GM21528 (cell line): Measurements from ENCODE around the gene PHTF1.
"Not testable (repeated sequence)": the region's sequence is repeated elsewhere in the genome, so short reads cannot be mapped to it uniquely, and the experiment has no call there.

Source experiments
- ATAC-seq: cut with Tn5 transposase; IDR thresholded peaks from one replicate; pipeline ENCODE4 v1.9.1; 2021; ENCODE audit warnings: mild to moderate bottlenecking, moderate library complexity; ENCODE audit not compliant: unreplicated experiment, low FRiP score

The PHTF1 gene

GRCh38 chr1:113742515-113742914 is 16.8 kb downstream of the PHTF1 start:
- ATAC-seq: no peak

DNA sequence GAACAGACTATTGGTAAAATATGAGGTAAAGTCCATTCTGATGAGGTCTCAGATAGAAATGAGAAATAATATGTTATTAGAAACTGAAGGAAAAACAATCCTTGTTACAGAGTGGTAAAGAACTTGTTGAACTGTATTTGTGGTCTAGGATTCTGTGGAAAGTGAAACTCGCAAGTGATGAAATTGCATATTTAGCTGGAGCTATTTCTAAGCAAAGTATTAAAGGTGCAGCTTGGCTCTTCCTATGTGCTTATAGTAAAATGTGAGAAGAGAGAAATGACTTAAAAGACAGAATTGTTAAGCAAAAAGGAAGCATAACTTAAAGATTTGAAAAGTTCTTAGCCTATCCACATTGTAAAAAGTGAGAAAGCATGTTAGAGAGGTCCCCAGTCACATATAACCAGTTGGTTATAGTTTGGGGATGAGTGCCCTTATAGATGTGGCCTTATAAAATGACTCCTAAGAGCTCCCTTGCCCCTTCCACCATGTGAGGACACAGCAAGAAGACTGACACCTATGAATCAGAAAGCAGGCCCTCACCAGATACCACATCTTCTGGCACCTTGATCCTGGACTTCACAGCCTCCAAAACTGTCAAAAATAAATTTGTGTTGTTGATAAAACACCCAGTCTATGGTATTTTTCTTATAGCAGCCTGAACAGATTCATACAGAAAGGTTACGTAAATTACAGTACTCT is 24.8 kb downstream of the PHTF1 start:
- ATAC-seq: no peak

DNA sequence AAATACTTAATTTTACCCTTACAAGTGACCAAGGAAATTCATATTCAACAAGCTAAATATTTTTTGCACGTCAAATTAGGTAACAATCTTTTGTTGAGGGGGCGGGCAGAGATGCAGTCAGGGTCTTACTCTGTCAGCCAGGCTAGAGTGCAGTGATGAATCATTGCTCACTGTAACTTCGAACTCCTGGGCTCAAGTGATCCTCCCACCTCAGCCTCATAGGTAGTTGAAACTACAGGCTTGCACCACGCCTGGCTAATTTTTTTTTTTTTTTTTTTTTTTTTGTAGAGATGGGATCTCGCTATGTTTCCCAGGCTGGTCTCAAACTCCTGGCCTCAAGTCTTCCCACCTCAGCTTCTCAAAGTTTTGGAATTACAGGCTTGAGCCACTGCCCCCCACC is 26.5 kb downstream of the PHTF1 start:
- ATAC-seq: no peak

DNA sequence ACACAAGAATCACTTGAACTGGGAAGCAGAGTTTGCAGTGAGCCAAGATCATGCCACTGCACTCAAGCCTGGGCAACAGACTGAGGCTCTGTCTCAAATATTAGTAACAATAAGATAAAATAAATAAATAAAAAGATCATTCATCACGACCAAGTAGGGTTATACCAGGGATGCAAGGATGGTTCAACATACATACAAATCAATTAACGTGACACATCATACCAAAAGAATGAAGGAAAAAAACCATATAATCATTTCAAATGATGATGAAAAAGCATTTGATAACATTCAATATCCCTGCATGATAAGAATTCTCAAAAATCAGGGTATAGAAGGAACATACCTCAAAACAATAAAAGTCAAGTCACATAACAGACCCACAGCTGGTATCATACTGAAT is 38.3 kb downstream of the PHTF1 start:
- no peak for ATAC-seq

DNA sequence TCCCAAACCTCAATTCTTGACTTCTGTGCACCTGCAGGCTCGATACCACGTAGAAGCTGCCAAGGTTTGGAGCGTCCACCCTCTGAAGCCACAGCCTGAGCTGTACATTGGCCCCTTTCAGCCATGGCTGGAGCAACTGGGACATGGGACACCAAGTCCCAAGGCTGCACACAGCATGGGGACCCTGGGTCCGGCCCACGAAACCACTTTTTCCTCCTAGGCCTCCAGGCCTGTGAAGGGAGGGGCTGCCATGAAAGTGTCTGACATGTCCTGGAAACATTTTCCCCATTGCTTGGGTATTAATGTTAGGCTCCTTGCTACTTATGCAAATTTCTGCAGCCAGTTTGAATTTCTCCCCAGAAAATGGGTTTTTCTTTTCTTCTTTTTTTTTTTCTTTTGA is 40.7 kb downstream of the PHTF1 start:
- not testable (repeated sequence) for ATAC-seq

DNA sequence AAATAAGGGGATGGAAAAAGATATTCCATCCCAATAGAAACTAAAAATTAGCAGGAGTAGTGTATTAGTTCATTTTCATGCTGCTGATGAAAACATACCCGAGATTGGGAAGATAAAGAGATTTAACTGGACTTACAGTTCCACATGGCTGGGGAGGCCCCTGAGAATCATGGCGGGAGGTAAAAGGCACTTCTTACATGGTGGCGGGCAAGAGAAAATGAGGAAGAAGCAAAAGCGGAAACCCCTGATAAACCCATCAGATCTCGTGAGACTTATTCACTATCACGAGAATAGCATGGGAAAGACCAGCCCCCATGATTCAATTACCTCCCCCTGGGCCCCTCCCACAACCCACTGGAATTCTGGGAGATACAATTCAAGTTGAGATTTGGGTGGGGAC is 41.8 kb downstream of the PHTF1 start:
- ATAC-seq: not testable (repeated sequence)

- ATAC-seq: no peak
Observed at GRCh38 chr1:113714606-113715269, 44.5 kb downstream of the PHTF1 start.

- no peak for ATAC-seq
Observed at GRCh38 chr1:113701429-113701828, 57.9 kb downstream of the PHTF1 start.

DNA sequence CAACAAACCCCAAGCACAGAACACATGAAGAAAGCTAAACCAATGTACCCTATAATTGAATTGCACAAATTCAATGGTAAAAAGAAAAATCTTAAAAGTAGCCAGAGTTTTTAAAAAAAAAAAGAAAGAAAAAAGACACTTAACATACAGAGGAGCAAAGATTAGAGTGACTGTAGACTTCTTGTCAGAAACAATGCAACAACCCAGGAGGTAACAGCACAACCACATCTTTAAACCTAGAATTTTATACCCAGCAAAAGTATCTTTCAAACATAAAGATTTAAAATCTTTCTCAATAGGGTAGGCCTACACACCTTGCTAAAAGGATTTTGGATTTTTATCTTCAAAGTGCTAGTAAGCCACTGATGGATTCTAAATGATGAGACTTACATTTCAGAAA is 64.4 kb downstream of the PHTF1 start:
- ATAC-seq: no peak

- no peak for ATAC-seq
Observed at GRCh38 chr1:113692824-113693431, 66.4 kb downstream of the PHTF1 start.

DNA sequence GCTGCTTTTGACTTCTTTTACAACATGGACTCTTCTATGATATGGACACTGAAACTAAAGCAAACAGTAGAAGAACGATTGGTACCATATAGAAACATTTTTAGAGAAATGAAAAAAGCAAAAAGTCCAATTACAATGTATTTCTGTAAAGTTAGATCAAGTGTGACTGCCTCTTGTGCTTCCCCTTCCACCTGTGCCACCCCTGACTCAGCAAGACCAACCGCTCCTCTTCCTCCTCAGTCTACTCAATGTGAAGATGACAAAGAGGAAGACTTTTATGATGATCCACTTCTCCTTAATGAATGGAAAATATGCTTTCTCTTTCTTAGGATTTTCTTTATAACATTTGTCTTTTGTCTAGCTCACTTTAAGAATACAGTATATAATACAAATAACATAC is 66.9 kb downstream of the PHTF1 start:
- ATAC-seq: no peak

- ATAC-seq: no peak
Observed at GRCh38 chr1:113691184-113691583, 68.1 kb downstream of the PHTF1 start.

DNA sequence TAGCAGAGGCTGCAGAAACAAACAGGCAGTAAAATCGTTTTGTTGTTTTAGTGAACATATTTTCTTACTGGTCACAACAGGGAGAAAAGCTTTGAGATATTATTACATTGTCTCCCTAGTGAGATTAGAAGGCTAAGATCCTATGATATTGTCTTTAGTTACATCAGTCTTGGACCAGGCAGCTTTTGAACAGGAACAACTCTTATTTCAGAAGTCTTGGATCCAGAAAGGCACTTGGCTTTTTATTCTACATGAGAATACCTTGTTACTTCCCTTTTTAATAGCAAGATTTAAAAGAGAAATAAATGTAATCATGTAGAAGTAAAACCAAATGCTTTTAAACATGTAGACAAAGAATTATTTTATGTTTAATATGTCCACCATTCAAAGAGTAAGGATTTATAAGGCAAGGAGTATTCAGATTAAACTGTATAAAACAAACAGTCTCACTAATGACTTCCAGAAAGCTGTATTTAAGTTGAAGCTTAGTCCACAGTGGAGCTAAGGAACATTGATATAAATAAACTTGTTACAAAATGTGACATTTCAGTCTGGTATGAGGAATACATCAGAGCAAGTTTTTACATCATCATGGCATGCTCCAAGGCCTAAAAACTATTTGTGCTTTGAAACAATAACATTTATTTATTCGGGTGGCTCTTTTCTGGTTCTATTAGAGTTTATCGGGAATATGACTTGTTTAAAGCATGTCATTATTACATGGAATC is 72.2 kb downstream of the PHTF1 start:
- no peak for ATAC-seq

DNA sequence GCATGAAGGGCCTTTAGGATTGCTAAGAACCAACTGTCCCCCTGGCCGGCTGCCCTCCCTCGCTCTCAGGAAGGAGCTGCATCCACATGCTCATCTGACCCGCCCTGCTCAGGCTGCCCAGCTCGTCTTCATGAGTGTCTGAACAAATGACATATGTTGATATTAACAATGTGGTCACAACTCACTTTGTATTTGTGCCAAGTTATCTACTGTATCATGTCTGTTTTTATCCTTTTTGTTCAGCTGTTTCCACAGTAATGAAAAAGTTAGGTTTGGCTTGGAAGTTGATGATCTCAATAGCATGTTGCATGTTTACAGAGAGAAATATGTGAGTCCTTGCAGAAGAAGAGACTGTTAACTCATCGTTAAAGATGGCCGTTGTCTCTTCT is 75.1 kb downstream of the PHTF1 start:
- ATAC-seq: no peak

DNA sequence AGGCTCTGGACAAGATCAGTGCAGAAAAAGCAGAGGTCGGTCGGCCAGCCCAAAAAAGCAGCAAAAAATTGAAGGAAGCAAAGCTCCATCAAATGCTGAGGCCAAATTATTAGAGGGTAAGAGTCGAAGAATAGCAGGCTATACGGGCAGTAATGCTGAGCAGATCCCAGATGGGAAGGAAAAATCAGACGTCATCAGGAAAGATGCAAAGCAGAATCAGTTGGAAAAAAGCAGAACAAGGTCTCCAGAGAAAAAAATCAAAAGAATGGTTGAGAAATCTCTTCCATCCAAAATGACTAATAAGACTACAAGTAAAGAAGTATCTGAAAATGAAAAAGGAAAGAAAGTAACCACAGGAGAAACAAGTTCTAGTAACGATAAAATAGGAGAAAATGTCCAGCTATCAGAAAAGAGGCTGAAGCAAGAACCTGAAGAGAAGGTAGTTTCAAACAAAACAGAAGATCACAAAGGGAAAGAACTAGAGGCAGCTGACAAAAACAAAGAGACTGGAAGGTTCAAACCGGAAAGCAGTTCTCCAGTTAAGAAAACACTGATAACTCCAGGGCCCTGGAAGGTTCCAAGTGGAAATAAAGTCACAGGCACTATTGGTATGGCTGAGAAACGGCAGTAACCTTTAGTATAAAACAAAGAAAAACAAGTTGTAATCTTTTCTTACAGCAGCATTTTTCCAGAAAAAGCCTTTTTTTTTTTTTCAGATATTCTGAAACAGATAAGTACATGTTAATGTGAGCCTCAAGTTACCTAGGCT is 75.7 kb downstream of the PHTF1 start:
- no peak for ATAC-seq

- ATAC-seq: no peak
Observed at GRCh38 chr1:113681596-113682337, 77.5 kb downstream of the PHTF1 start.

DNA sequence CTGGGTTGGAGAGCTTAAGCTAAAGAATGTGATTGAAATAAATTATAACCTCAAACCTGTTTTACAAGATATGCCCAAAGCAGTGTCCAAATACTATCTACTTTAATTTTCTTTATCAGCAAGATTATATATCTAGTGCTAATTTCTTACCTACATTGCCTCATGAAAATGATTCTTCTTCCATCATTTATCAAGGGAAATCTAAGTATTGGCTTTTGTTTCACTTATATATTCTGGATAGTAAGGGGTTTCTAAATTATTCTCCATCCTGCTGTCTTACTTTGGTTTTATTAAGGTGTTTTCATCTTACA is 81.2 kb downstream of the PHTF1 start:
- ATAC-seq: no peak

- ATAC-seq: no peak
Observed at GRCh38 chr1:113677250-113678158, 81.8 kb downstream of the PHTF1 start.

- no peak for ATAC-seq
Observed at GRCh38 chr1:113676524-113676923, 82.8 kb downstream of the PHTF1 start.
